IMR-90 (cell line): ENCODE measurements around the gene FITM2.

Experiments
- CTCF ChIP-seq: conservative IDR thresholded peaks from 2 replicates; pipeline ENCODE4 v1.5.1; 2012; ENCODE audit warnings: mild to moderate bottlenecking, low read depth, low read length, improper control_type of control experiment
- FOS ChIP-seq: fragments of 150-350 bp; IDR thresholded peaks from 2 replicates; pipeline ENCODE4 v1.6.1; 2016; ENCODE audit warnings: low read depth, low read length
- MAZ ChIP-seq: IDR thresholded peaks from 2 replicates; pipeline ENCODE4 v1.6.1; 2012; ENCODE audit warnings: low read depth, mild to moderate bottlenecking, low read length, improper control_type of control experiment, moderate library complexity, borderline replicate concordance
- POLR2A ChIP-seq: IDR thresholded peaks from 2 replicates; pipeline ENCODE4 v1.6.1; 2012; ENCODE audit warnings: mild to moderate bottlenecking, low read depth, low read length
- RAD21 ChIP-seq: IDR thresholded peaks from 2 replicates; pipeline ENCODE4 v1.6.1; 2012; ENCODE audit warnings: low read length, improper control_type of control experiment
- RCOR1 ChIP-seq: IDR thresholded peaks from 2 replicates; pipeline ENCODE4 v1.6.1; 2012; ENCODE audit warnings: mild to moderate bottlenecking, low read length, improper control_type of control experiment; ENCODE audit not compliant: insufficient replicate concordance
- RFX5 ChIP-seq: IDR thresholded peaks from 2 replicates; pipeline ENCODE4 v1.8.0; 2012; ENCODE audit warnings: low read depth, mild to moderate bottlenecking, low read length, moderate library complexity
- SMC3 ChIP-seq: fragments of 150-350 bp; IDR thresholded peaks from 2 replicates; pipeline ENCODE4 v1.6.1; 2016; ENCODE audit warnings: low read depth, mild to moderate bottlenecking, antibody characterized with exemption, low read length, moderate library complexity
- USF2 ChIP-seq: fragments of 150-350 bp; IDR thresholded peaks from 2 replicates; pipeline ENCODE4 v1.6.1; 2017; ENCODE audit warnings: mild to moderate bottlenecking, antibody characterized with exemption, low read length, low read depth

DNA sequence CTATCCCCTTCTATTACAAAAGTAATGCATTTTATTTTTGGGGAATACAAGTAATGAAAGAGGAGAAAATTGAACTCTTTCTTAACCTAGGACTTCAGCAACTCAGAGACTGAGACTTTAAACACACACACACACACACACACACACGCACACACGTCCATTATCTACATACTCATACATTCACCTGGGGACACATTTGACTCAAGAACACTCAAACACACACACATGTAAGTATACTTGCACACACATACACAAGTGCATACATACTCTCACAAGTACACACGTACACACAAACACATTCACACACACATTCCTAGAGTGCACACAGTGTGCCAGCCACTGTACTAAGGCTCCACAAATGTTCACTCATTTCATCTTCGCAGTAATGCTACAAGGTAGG, 23.7 kb upstream of the FITM2 start:
- TF ChIP-seq CTCF, result no peak
- TF ChIP-seq RAD21, result no peak
- TF ChIP-seq USF2, result no peak
- no peak for TF ChIP-seq POLR2A
- no peak for TF ChIP-seq FOS
- no peak for TF ChIP-seq RCOR1
- no peak for TF ChIP-seq SMC3
- no peak for TF ChIP-seq RFX5
- TF ChIP-seq MAZ, result no peak
